PC-9 (cell line): ENCODE results near the gene RAB11FIP4.

Source experiments
- EZH2 ChIP-seq: fragments of 200-600 bp; sonication (generic); IDR thresholded peaks from 2 replicates; pipeline ENCODE4 v1.8.0; 2017; ENCODE audit warnings: antibody characterized with exemption, low read depth
- TF ChIP-seq, protein P1 (sequence below): fragments of 200-600 bp; sonication (generic); conservative IDR thresholded peaks from 2 replicates; pipeline ENCODE4 v1.6.1; 2017; ENCODE audit warnings: mixed run types, antibody characterized with exemption, mild to moderate bottlenecking, moderate library complexity

DNA sequence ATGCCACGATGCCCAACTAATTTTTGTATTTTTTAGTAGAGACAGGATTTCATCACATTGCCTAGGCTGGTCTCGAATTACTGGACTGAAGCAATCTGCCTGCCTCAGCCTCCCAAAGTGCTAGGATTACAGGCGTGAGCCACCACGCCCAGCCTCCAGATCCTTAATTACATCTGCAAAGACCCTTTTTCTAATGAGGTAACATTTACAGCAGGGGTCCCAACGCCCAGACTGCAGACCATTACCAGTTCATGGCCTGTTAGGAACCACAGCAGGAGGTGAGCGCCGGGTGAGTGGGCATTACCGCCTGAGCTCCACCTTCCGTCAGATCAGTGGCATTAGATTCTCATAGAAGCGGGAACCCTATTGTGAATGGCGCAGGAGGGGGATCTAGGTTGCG, 4.0 kb upstream of the RAB11FIP4 start:
- TF ChIP-seq, protein P1, sequence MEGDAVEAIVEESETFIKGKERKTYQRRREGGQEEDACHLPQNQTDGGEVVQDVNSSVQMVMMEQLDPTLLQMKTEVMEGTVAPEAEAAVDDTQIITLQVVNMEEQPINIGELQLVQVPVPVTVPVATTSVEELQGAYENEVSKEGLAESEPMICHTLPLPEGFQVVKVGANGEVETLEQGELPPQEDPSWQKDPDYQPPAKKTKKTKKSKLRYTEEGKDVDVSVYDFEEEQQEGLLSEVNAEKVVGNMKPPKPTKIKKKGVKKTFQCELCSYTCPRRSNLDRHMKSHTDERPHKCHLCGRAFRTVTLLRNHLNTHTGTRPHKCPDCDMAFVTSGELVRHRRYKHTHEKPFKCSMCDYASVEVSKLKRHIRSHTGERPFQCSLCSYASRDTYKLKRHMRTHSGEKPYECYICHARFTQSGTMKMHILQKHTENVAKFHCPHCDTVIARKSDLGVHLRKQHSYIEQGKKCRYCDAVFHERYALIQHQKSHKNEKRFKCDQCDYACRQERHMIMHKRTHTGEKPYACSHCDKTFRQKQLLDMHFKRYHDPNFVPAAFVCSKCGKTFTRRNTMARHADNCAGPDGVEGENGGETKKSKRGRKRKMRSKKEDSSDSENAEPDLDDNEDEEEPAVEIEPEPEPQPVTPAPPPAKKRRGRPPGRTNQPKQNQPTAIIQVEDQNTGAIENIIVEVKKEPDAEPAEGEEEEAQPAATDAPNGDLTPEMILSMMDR = no peak
- no peak for TF ChIP-seq EZH2
